Osteocyte (in vitro differentiated cells): Measurements from ENCODE around the gene GATAD1. TPM values are rescaled to one million over a fixed set of nuclear protein-coding genes. Genes with fewer than 3 reads are reported as not detected.
"Not testable (repeated sequence)": the region's sequence is repeated elsewhere in the genome, so short reads cannot be mapped to it uniquely, and the experiment has no call there.

Source experiments
- DNase-seq: peaks from one replicate; pipeline ENCODE4 v3.0.0; 2021; ENCODE audit warnings: mixed read lengths; ENCODE audit not compliant: unreplicated experiment; ENCODE audit errors: extremely low spot score
- H3K27ac Mint-ChIP-seq: one replicate; pipeline ENCODE4 v1.8.0; 2021; ENCODE audit warnings: mild to moderate bottlenecking, mixed read lengths; ENCODE audit not compliant: unreplicated experiment
- H3K27me3 Mint-ChIP-seq: one replicate; pipeline ENCODE4 v1.8.0; 2021; ENCODE audit warnings: mixed read lengths; ENCODE audit not compliant: unreplicated experiment
- H3K36me3 Mint-ChIP-seq: one replicate; pipeline ENCODE4 v1.8.0; 2021; ENCODE audit warnings: mixed read lengths; ENCODE audit not compliant: unreplicated experiment
- H3K4me1 Mint-ChIP-seq: one replicate; pipeline ENCODE4 v1.8.0; 2021; ENCODE audit warnings: mixed read lengths; ENCODE audit not compliant: unreplicated experiment
- H3K4me3 Mint-ChIP-seq: one replicate; pipeline ENCODE4 v1.8.0; 2021; ENCODE audit warnings: mild to moderate bottlenecking, moderate library complexity, mixed read lengths; ENCODE audit not compliant: unreplicated experiment
- H3K9me3 Mint-ChIP-seq: one replicate; pipeline ENCODE4 v1.8.0; 2021; ENCODE audit warnings: mixed read lengths; ENCODE audit not compliant: unreplicated experiment
- total RNA-seq: library from RNA; stranded (reverse); gene quantifications from 2 replicates; pipeline ENCODE4 v1.2.1, GENCODE V29; 2021
- TF ChIP-seq, protein P1 (sequence below): fragments of 200-600 bp; sonication (generic); IDR thresholded peaks from 2 replicates; pipeline ENCODE4 v1.5.0; 2021; ENCODE audit warnings: antibody characterized with exemption, mild to moderate bottlenecking, moderate library complexity

Gene GATAD1
- total RNA-seq, 1 donor from 2014 or later, result 42.8 TPM

DNA sequence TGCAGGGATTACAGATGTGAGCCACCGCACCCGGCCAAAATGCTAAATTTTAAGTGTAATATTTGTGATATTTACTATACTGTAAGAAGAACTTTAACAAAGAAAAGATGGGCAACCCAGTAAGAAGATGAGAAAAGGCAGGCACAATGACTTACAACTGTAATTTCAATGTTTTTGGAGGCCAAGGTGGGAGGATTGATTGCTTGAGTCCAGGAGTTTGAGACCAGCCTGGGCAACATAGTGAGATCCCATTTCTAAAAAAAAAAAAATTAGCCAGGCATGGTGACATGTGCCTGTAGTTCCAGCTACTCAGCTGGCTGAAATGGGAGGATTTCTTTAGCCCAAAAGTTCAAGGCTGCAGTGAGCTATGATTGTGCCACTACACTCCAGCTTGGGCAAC is 11.7 kb upstream of the GATAD1 start:
- Mint-ChIP-seq H3K9me3 (no peaks in the 10 kb centered on the region), H3K36me3 (no peaks in the 10 kb centered on the region), H3K27me3 (peaks cover 36% of the 10 kb centered on the region), H3K4me1 (no peaks in the 10 kb centered on the region), H3K27ac (no peak overlapping the region), H3K4me3 (no peak overlapping the region)
- TF ChIP-seq, protein P1, sequence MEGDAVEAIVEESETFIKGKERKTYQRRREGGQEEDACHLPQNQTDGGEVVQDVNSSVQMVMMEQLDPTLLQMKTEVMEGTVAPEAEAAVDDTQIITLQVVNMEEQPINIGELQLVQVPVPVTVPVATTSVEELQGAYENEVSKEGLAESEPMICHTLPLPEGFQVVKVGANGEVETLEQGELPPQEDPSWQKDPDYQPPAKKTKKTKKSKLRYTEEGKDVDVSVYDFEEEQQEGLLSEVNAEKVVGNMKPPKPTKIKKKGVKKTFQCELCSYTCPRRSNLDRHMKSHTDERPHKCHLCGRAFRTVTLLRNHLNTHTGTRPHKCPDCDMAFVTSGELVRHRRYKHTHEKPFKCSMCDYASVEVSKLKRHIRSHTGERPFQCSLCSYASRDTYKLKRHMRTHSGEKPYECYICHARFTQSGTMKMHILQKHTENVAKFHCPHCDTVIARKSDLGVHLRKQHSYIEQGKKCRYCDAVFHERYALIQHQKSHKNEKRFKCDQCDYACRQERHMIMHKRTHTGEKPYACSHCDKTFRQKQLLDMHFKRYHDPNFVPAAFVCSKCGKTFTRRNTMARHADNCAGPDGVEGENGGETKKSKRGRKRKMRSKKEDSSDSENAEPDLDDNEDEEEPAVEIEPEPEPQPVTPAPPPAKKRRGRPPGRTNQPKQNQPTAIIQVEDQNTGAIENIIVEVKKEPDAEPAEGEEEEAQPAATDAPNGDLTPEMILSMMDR, result no peak
- DNase-seq, result no peak

DNA sequence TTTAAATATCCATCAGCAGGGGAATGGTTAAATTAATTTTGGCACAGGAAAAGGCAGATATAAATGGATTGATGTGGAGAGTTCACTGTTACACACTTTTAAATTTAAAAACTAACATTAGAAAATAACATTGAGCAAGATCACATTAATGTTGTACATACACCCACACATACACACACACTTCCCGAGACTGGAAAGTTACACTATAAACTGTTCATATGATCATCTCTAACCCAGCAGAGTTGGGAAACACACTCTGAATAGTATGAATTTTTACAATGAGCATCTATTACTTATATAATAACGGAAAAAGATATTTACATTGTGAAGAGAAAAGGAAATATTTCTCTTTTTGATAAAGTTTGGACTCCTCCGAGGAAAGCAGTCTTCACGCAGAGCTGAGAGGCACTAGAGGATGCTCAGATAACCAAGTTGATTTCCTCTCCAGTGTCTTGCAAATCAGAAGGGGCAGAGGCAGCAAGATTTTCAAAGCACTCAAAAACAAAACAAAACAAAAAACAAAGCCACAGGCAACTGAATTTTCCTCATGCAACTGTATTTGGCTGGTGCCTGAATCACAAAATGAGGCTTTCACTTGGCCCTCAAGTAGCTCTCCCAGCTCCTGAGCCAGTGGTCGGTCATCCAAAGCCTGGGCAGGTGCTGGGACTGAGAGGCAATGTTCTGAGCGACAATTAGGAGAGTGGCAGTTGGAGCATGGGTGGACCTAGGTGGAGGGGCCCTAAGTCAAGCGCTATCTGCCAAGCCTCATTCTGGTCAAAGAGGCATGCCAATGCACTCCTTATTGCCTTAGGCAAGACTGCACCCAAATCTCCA is 10.5 kb upstream of the GATAD1 start:
- TF ChIP-seq, protein P1, result no peak
- Mint-ChIP-seq H3K27ac (no peak overlapping the region), H3K9me3 (no peaks in the 10 kb centered on the region), H3K27me3 (peaks cover 37% of the 10 kb centered on the region), H3K36me3 (no peaks in the 10 kb centered on the region), H3K4me3 (no peak overlapping the region), H3K4me1 (no peaks in the 10 kb centered on the region)
- DNase-seq, result no peak

DNA sequence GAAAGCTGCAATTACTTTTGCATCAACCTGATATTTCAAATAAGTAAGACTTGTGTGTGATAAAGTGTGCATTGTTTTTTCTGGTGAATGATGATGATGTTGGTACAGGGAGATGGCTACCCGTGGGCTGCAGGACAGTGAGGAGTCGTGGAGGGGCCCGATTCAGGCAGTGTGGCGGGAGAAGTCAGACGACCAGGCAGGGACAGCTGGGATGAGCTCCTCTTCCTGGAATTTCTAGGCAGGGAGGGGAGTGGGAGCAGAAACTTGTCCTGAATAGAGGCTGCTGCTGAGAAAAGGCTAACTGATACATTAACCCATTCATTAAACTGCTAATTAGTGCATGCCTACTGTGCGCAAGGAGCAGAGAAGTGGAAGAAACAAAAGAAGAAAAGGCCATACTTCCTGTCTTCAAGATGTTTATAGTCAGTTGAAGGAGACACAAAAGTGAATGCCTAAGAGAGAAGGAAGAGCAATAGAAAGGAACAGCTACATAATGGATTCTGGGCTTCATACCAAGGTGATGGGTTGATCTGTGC is 9.3 kb upstream of the GATAD1 start:
- H3K27ac Mint-ChIP-seq, result no peak overlapping the region
- no peak for DNase-seq
- H3K27me3 Mint-ChIP-seq, result peaks cover 44% of the 10 kb centered on the region
- no peaks in the 10 kb centered on the region for H3K9me3 Mint-ChIP-seq
- no peak overlapping the region for H3K4me3 Mint-ChIP-seq
- H3K36me3 Mint-ChIP-seq, result no peaks in the 10 kb centered on the region
- H3K4me1 Mint-ChIP-seq, result no peaks in the 10 kb centered on the region
- TF ChIP-seq, protein P1, result no peak

DNA sequence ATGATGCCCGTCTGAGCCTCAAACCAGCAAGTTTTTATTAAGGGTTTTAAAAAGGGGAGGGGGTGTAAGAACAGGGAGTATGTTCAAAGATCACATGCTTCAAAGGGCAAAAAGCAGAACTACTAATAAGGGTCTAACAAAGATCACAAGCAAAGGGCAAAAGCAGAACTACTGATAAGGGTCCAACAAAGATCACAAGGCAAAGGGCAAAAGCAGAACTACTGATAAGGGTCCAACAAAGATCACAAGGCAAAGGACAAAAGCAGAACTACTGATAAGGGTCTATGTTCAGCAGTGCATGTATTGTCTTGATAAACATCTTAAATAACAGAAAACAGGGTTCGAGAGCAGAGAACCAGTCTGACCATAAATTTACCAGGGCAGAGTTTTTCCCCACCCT is 4.6 kb upstream of the GATAD1 start:
- not testable (repeated sequence) for H3K4me1 Mint-ChIP-seq, H3K4me3 Mint-ChIP-seq, H3K9me3 Mint-ChIP-seq, H3K36me3 Mint-ChIP-seq, DNase-seq, H3K27ac Mint-ChIP-seq
- H3K27me3 Mint-ChIP-seq, result peaks cover 40% of the 10 kb centered on the region

DNA sequence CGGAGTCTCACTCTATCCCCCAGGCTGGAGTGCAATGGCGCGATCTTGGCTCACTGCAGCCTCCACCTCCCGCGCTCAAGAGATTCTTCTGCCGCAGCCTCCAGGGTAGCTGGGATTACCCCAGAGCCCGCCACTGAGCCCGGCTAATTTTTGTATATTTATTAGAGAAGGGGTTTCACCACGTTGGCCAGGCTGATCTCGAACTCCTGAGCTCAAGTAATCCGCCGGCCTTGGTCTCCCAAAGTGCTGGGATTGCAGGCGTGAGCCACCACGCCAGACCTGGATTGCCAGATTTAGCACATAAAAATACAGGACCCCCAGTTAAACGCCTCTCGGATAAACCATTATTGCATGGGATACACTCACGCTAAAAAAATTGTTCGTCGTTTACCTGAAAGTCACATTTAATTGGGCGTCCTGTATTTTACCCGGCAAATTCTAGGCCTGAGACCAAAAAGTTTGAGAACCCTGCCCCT is 375 bp upstream of the GATAD1 start:
- Mint-ChIP-seq H3K27ac (peak overlapping the region; percentile 70), H3K4me3 (peak overlapping the region; percentile 77), H3K27me3 (peaks cover 6% of the 10 kb centered on the region)

More for the DNA sequence above, 375 bp upstream of the GATAD1 start:
- H3K36me3 Mint-ChIP-seq, result peaks cover 10% of the 10 kb centered on the region
- H3K9me3 Mint-ChIP-seq, result no peaks in the 10 kb centered on the region
- TF ChIP-seq, protein P1, result peak; percentile 93
- no peak for DNase-seq
- H3K4me1 Mint-ChIP-seq, result peaks cover 11% of the 10 kb centered on the region
